K562 (cell line): ENCODE results near the gene PKHD1. TPM values are rescaled to one million over a fixed set of nuclear protein-coding genes. Genes with fewer than 3 reads are reported as not detected.

ENCODE experiments used
- ATAC-seq: fragments of 200-7000 bp; cut with Tn5 transposase; 3 replicates; pipeline ENCODE4 v1.9.1; 2020; ENCODE audit warnings: moderate library complexity
- BruUV-seq: library from RNA; stranded (reverse); fragments of 400-500 nt; replicated peaks from 2 replicates; lab custom pipeline; 2021; lab: Mats Ljungman, UMichigan
- CTCF ChIA-PET: fragments of 300-600 bp; formaldehyde crosslinking; extraction: SDS; loops from one replicate; lab custom pipeline; 2021; ENCODE audit warnings: low intra/inter-chr PET ratio; lab: Yijun Ruan, JAX
- POLR2A ChIA-PET: fragments of 300-600, 350-650 bp; sonication (Branson Sonifier 250); formaldehyde crosslinking; extraction: SDS; loops from one replicate; lab custom pipeline; 2021; ENCODE audit warnings: antibody characterized with exemption, inconsistent platforms; lab: Yijun Ruan, JAX
- DNase-seq, 4 experiments: peaks; one replicate each; pipeline versions ENCODE4 v3.0.0 to v3.0.0-alpha.2; 2011 to 2018; ENCODE audit warnings: low spot score in 3 of 4, mixed read lengths in 3 of 4; ENCODE audit errors: extremely low read depth in 1 of 4
- FAIRE-seq: peaks from 2 replicates; lab custom pipeline; 2011; peaks lifted over from hg19 to GRCh38; lab: Jason Lieb, UNC
- H2AFZ ChIP-seq: 2 replicates; pipeline ENCODE4 v1.6.0; 2011; ENCODE audit warnings: low read depth, low read length, control low read depth, inconsistent platforms
- H3K27ac ChIP-seq: fragments of 200-600 bp; 3 replicates; pipeline ENCODE4 v1.8.0; 2011; ENCODE audit warnings: low read depth, mild to moderate bottlenecking, control low read depth, inconsistent platforms, low read length, moderate library complexity, mixed read lengths; ENCODE audit errors: extremely low read depth
- H3K27me3 ChIP-seq, 2 experiments: fragments of 300-600 bp in 1 of 2; 2 replicates in 1 of 2; 3 replicates in 1 of 2; pipeline versions ENCODE4 v1.6.0 to v1.8.0; 2011; ENCODE audit warnings: inconsistent platforms in 2 of 2, low read length in 2 of 2, mild to moderate bottlenecking in 1 of 2, mixed read lengths in 1 of 2, moderate library complexity in 1 of 2; ENCODE audit not compliant: control insufficient read depth in 2 of 2, insufficient read depth in 2 of 2
- H3K36me3 ChIP-seq: fragments of 300-600 bp; 3 replicates; pipeline ENCODE4 v1.8.0; 2011; ENCODE audit warnings: mild to moderate bottlenecking, low read length, inconsistent platforms; ENCODE audit not compliant: control insufficient read depth, insufficient read depth
- H3K4me1 ChIP-seq, 2 experiments: fragments of 200-600 bp in 1 of 2; replicated peaks in 1 of 2; 2 replicates in 1 of 2; 3 replicates in 1 of 2; pipeline versions ENCODE4 v1.5.1 to v1.8.0; 2011; ENCODE audit warnings: inconsistent platforms in 2 of 2, low read length in 2 of 2, mild to moderate bottlenecking in 1 of 2, mixed read lengths in 1 of 2, moderate library complexity in 1 of 2; ENCODE audit not compliant: control insufficient read depth in 2 of 2, insufficient read depth in 2 of 2
- H3K4me2 ChIP-seq: 2 replicates; pipeline ENCODE4 v1.6.1; 2011; ENCODE audit warnings: low read length, control low read depth, inconsistent platforms, mixed read lengths; ENCODE audit not compliant: insufficient read depth
- H3K4me3 ChIP-seq: fragments of 200-600 bp; sonication (generic), shearing (Covaris generic); 2 replicates; pipeline ENCODE4 v1.5.1; 2016; ENCODE audit warnings: control low read depth, inconsistent platforms
- H3K79me2 ChIP-seq: fragments of 200-600 bp; 3 replicates; pipeline ENCODE4 v1.8.0; 2011; ENCODE audit warnings: low read length, inconsistent platforms; ENCODE audit not compliant: control insufficient read depth, insufficient read depth
- H3K9ac ChIP-seq, 2 experiments: 2 replicates each; pipeline versions ENCODE4 v1.6.0 to v1.6.1; 2011; ENCODE audit warnings: low read depth in 2 of 2, low read length in 2 of 2, control low read depth in 1 of 2, inconsistent platforms in 1 of 2, mild to moderate bottlenecking in 1 of 2, mixed read lengths in 1 of 2; ENCODE audit not compliant: insufficient read depth in 1 of 2
- H3K9me1 ChIP-seq: one replicate; pipeline ENCODE4 v1.6.0; 2011; ENCODE audit warnings: inconsistent platforms, mild to moderate bottlenecking, low read length, moderate library complexity; ENCODE audit not compliant: control insufficient read depth, insufficient read depth
- H3K9me3 ChIP-seq: replicated peaks from 2 replicates; pipeline ENCODE4 v1.5.1; 2011; ENCODE audit warnings: low read depth, low read length, inconsistent platforms; ENCODE audit not compliant: control insufficient read depth, insufficient read depth
- H4K20me1 ChIP-seq: replicated peaks from 2 replicates; pipeline ENCODE4 v1.6.1; 2011; ENCODE audit warnings: low read length, inconsistent platforms, mixed read lengths; ENCODE audit not compliant: control insufficient read depth, insufficient read depth
- CBFA2T2 ChIP-seq: fragments of 450-650 bp; conservative IDR thresholded peaks from 2 replicates; pipeline ENCODE4 v1.6.1; 2017; ENCODE audit warnings: mild to moderate bottlenecking
- FOXO4 ChIP-seq: fragments of 450-650 bp; formaldehyde crosslinking; IDR thresholded peaks from 2 replicates; pipeline ENCODE4 v1.4.0; 2020; ENCODE audit warnings: mild to moderate bottlenecking, moderate library complexity
- MAZ ChIP-seq, 2 experiments: fragments of 450-650 bp in 1 of 2; sonication (generic) in 1 of 2; formaldehyde crosslinking; IDR thresholded peaks in 1 of 2; conservative IDR thresholded peaks in 1 of 2; 2 replicates each; pipeline versions ENCODE4 v1.4.0 to v1.5.0; 2020; ENCODE audit warnings: mild to moderate bottlenecking in 1 of 2, missing genetic modification reagents in 1 of 2
- POLR2G ChIP-seq: fragments of 200-400 bp; formaldehyde crosslinking; IDR thresholded peaks from 2 replicates; pipeline ENCODE4 v1.6.1; 2017; ENCODE audit warnings: low read depth, mild to moderate bottlenecking, antibody characterized with exemption, low read length, moderate library complexity
- POLR2H ChIP-seq: IDR thresholded peaks from 2 replicates; pipeline ENCODE4 v1.6.1; 2016; ENCODE audit warnings: missing genetic modification characterization, low read depth, mild to moderate bottlenecking, control low read depth, missing compliant biosample characterization, moderate library complexity
- REST ChIP-seq, 2 experiments: fragments of 450-650 bp; formaldehyde crosslinking in 1 of 2; IDR thresholded peaks; 2 replicates each; pipeline versions ENCODE4 v1.4.0 to v1.6.1; 2014 to 2020; ENCODE audit warnings: mild to moderate bottlenecking in 2 of 2, borderline replicate concordance in 1 of 2, low read depth in 1 of 2
- SIN3B ChIP-seq: fragments of 450-650 bp; IDR thresholded peaks from 2 replicates; pipeline ENCODE4 v1.6.1; 2017; ENCODE audit warnings: low read depth, mild to moderate bottlenecking, moderate library complexity
- SIRT6 ChIP-seq: IDR thresholded peaks from one replicate; pipeline ENCODE4 v1.6.1; 2012; ENCODE audit warnings: low read depth, mild to moderate bottlenecking, control low read depth, inconsistent platforms, low read length, moderate library complexity
- SRSF1 ChIP-seq: fragments of 200-400 bp; formaldehyde crosslinking; IDR thresholded peaks from 2 replicates; pipeline ENCODE4 v1.6.1; 2017; ENCODE audit warnings: mild to moderate bottlenecking, low read depth, low read length, moderate library complexity
- ZNF589 ChIP-seq: fragments of 200-800 bp; sonication (Bioruptor generic); IDR thresholded peaks from 2 replicates; pipeline ENCODE4 v1.6.1; 2016; ENCODE audit warnings: low read depth, missing genetic modification characterization, missing compliant biosample characterization
- ZNF76 ChIP-seq: fragments of 250-450 bp; sonication (Bioruptor Pico); IDR thresholded peaks from 2 replicates; pipeline ENCODE4 v1.4.0; 2020; ENCODE audit warnings: mild to moderate bottlenecking, moderate library complexity, borderline replicate concordance
- WGBS: fragments of 100-300 bp; shearing (Covaris generic); methylation state at CpG from one replicate; pipeline ENCODE4 v1.1.6; 2016; ENCODE audit warnings: low coverage, mixed read lengths; ENCODE audit not compliant: insufficient coverage; ENCODE audit errors: missing lambda C conversion rate; 5-methylcytosine and 5-hydroxymethylcytosine counted together
- in situ Hi-C: fragments of 300-500 bp; cut with MboI; formaldehyde crosslinking; loops from 4 replicates; pipeline ENCODE4 v1.15.0; 2018; ENCODE audit warnings: inconsistent platforms, mixed read lengths
- intact Hi-C: fragments of 100-400 bp; cut with micrococcal nuclease; formaldehyde crosslinking; loops from 2 replicates; pipeline ENCODE4 v1.14.2; 2022
- polyA plus RNA-seq, 8 experiments: library from polyadenylated mRNA; depleted of rRNA in 4 of 8; stranded (reverse) in 5 of 8; unstranded in 3 of 8; fragments of >200 nt; fragmentation: Nextera tagmentation in 2 of 8; fragmentation: Illumina TruSeq in 1 of 8; extraction: Ambion mirVana in 2 of 8; extraction: Trizol in 1 of 8; gene quantifications; 2 replicates each; pipeline versions ENCODE4 v1.2.1 to v1.2.3, GENCODE V29; 2011 to 2014; ENCODE audit warnings: inconsistent platforms in 1 of 8, missing spikeins in 1 of 8
- total RNA-seq, 7 experiments: library from RNA; depleted of rRNA in 6 of 7; stranded (reverse); fragments of >200 nt in 6 of 7; fragmentation: Illumina TruSeq in 2 of 7; extraction: Trizol in 2 of 7; gene quantifications; 2 replicates each; pipeline versions ENCODE4 v1.2.1 to v1.2.3, GENCODE V29; 2011 to 2021; ENCODE audit warnings: low replicate concordance in 1 of 7
- TF ChIP-seq, protein P1 (sequence below): sonication (generic); formaldehyde crosslinking; IDR thresholded peaks from 2 replicates; pipeline ENCODE4 v1.8.0; 2022; ENCODE audit warnings: mild to moderate bottlenecking, missing genetic modification reagents

PKHD1 gene
- total and polyA plus RNA-seq, 9 of the 15 experiments (the other 6 are each of a cell fraction or from before 2014, with no cell fraction given): 0.01 to 0.04 (median 0.01) TPM; not detected in 6

DNA sequence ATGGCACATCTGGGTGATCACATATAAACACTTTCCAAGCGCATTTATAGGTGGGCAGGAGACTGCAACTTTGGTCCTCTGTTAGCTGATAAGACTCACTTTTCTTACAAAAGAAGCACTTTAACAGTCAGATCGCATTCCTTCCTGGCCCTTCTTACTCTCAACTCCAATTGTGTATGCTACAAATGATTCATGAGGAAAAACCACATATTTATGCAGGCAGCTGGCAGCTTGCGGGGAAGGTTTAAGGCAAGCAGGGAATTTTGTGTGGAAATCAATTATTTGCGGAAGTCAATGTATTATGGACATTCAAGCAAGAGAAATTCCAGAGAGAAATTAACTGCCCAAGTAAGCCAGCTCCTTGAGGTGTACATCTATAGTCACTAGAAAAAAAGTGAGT, 194.0 kb downstream of the PKHD1 start:
- BruUV-seq: no TSS peak
- WGBS: 3% methylated on average over 4 of the region's 4 CpGs
- H3K4me1 ChIP-seq: no peaks in the 10 kb centered on the region
- no peak overlapping the region for H2AFZ ChIP-seq
- H3K27me3 ChIP-seq: no peaks in the 10 kb centered on the region; a peak in 1 of 5 replicates
- H4K20me1 ChIP-seq: no peaks in the 10 kb centered on the region
- H3K9ac ChIP-seq: no peak overlapping the region
- no peaks in the 10 kb centered on the region for H3K36me3 ChIP-seq
- no peaks in the 10 kb centered on the region for H3K79me2 ChIP-seq
- in situ Hi-C loops: no loop called here
- H3K27ac ChIP-seq: no peak overlapping the region
- ChIA-PET POLR2A (interaction anchor here (1.1 to 1.3 kb wide), 2 partner anchors 8 to 41 kb away, joined by 3 to 4 read pairs; no protein-coding TSS in a partner anchor), CTCF (no interaction called here)
- no peaks in the 10 kb centered on the region for H3K9me1 ChIP-seq
- H3K4me3 ChIP-seq: no peak overlapping the region
- ATAC-seq (no peak), DNase-seq (no peak), FAIRE-seq (no peak)
- intact Hi-C loops: no loop called here
- no peaks in the 10 kb centered on the region for H3K9me3 ChIP-seq
- no peak overlapping the region for H3K4me2 ChIP-seq
- no peak for TF ChIP-seq SRSF1
- TF ChIP-seq, protein P1, sequence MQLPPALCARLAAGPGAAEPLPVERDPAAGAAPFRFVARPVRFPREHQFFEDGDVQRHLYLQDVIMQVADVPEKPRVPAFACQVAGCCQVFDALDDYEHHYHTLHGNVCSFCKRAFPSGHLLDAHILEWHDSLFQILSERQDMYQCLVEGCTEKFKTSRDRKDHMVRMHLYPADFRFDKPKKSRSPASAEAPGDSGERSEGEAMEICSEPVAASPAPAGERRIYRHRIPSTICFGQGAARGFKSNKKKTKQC (CRISPR knock-in tag): no peak
- no peak for TF ChIP-seq MAZ (CRISPR knock-in tag; conservative IDR thresholded peaks at IDR 0.05 in 1 of 2, IDR thresholded peaks at IDR 0.05 in 1 of 2)
- no peak for TF ChIP-seq POLR2G
- no peak for TF ChIP-seq FOXO4 (CRISPR knock-in tag)
- TF ChIP-seq ZNF589 (CRISPR knock-in tag): no peak
- no peak for TF ChIP-seq SIN3B
- no peak for TF ChIP-seq REST (IDR thresholded peaks at IDR 0.05; ENCODE audit: borderline replicate concordance)
- no peak for TF ChIP-seq REST (CRISPR knock-in tag; IDR thresholded peaks at IDR 0.05; ENCODE audit: low read depth)
- no peak for TF ChIP-seq CBFA2T2
- no peak for TF ChIP-seq ZNF76 (CRISPR knock-in tag)
- no peak for TF ChIP-seq SIRT6
- TF ChIP-seq POLR2H (tag): no peak
